Subcutaneous adipose tissue (tissue), 4 donors: ENCODE data around the gene RIMS4. TPM values are rescaled to one million over a fixed set of nuclear protein-coding genes. Genes with fewer than 3 reads are reported as not detected.

Source experiments
- total RNA-seq, 4 donors: library from RNA; depleted of rRNA; stranded (reverse); fragments of >200 nt; gene quantifications; one replicate each; pipeline ENCODE4 v1.1.0, GENCODE V29; 2016
- TF ChIP-seq, protein P1 (sequence below): fragments of 450-650 bp; IDR thresholded peaks from one replicate; pipeline ENCODE4 v1.5.1; 2016; ENCODE audit warnings: low read depth, mild to moderate bottlenecking, control low read depth, antibody characterized with exemption, moderate library complexity

Gene RIMS4
- total RNA-seq, 4 donors from 2014 or later = 0.34 to 0.44 TPM; not detected in 2

DNA sequence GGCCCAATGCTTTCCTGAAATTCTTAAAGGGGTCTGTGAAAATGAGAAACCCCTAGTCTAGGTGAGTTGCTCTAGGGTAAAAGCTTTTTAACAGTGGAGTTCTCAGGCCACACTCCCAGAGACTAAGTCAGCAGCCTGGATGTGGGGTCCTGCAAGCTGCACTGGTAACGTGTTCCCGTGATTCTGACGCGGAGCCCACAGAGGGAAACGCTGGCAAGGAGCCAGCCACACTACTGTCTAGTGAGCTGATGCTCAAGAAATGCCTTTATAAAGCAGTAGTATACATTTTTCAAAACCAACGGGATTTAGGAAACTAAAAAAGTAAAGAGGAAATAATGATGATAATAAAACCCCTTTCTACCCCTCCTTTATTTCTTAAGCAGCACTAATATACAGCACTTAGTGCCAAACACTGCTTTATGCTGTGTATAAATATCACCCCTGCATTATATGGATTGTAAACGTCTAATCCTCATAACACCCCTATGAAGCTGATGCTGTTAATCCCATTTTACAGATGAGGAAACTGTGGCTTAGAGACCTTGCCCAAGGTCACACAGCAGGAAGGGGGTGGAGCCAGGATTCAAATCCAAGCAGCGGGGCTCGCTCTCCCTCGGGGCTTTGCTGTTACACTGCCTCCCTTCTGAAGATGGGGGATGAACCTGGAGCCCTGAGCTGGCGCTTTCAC, 39.7 kb downstream of the RIMS4 start:
- TF ChIP-seq, protein P1, sequence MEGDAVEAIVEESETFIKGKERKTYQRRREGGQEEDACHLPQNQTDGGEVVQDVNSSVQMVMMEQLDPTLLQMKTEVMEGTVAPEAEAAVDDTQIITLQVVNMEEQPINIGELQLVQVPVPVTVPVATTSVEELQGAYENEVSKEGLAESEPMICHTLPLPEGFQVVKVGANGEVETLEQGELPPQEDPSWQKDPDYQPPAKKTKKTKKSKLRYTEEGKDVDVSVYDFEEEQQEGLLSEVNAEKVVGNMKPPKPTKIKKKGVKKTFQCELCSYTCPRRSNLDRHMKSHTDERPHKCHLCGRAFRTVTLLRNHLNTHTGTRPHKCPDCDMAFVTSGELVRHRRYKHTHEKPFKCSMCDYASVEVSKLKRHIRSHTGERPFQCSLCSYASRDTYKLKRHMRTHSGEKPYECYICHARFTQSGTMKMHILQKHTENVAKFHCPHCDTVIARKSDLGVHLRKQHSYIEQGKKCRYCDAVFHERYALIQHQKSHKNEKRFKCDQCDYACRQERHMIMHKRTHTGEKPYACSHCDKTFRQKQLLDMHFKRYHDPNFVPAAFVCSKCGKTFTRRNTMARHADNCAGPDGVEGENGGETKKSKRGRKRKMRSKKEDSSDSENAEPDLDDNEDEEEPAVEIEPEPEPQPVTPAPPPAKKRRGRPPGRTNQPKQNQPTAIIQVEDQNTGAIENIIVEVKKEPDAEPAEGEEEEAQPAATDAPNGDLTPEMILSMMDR = no peak

DNA sequence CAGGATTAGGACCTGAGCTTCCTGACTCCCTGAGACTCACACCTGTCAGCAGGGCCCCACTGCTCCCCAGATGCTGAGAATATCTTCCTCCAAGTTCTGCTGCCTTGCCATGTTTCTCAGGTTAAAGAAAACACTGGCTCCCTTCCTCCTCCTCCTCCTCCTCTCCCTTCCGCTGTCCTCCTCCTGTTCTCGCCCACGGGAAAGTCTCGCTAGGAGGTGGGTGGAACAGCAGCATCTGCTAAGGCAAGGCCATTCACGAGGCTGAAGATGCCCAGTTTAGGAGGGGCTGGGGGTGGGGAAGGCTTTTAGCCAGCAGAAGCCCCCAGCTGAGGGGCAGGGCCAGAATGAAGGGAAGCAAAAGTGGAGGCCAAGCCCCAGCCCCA, 40.9 kb downstream of the RIMS4 start:
- TF ChIP-seq, protein P1 = no peak

DNA sequence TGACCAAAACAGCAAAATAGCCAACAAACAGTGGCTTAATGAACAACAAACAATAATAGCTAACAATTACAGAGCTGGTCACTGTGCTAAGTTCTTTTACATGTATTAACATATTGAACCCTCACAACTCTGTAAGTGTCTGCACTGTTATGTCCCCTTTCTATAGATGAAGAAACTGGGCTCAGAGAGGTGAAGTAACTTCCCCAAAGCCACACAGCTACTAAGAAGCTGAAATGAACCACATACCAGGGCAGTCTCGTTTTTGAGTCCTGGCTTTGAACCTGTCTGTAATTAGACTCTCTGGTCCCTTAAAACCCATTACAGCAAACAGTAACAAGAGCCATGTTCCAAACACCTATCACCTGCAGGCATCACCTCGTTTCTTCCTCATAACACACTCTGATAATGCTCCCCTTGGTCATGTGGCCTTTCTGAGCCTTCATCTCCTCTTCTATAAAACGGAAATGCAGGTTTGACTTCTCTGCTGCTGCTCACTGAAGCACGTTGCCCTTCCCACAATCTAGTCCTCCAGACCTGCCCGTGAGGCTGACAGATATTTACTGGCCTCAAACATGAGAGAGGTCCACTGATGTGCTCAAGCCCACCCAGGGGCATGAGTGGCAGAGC, 41.4 kb downstream of the RIMS4 start:
- TF ChIP-seq, protein P1 = no peak

DNA sequence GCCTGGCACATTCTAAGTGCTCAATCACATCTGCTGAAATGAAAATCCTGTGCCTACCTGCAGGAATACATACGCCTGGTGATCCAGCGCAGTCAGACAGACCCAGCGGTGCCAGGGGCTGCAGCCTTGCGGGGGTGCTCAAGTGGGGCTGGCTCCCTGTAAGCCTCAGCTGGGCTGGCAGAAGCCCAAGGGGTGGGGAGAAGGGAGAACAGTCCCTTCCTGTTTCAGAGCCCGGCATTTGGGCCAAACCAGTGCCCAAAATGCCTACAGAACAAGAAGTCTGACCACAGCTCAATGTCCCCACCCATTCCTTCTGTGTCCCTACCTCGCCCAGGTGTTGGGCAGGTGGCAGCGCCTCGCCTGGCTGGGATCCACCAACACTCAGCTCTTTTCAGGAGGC, 42.1 kb downstream of the RIMS4 start:
- TF ChIP-seq, protein P1 = no peak

DNA sequence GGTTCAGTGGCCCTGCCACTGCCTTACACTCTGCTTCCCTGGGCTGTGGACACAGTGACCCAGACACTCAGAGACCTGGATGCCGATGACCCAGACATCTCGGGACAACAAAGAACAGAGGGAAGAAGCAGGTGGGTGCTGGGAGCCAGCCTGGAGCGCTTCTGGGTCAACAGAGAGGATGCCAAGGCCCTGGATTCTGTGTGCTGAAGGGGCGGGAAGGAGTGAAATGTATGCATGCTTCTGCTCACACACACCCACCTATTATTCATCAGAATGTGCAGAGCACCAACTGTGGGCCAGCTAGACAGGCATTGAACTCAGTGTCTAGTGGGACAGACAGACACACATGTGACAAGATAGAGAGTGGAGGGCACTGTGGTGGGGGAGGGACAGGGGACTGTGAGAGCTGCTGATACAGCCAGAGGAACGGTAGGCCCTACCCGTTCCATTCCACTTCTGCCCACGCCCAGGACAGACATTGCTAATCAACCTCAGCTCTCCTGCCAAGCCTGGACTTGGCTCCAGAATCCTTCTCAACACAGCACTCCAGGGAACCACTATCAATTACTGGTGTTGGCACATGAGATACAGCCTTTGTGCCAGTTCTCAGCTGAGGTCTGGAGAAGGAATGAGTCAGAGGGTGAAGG, 44.5 kb downstream of the RIMS4 start:
- TF ChIP-seq, protein P1 = no peak

DNA sequence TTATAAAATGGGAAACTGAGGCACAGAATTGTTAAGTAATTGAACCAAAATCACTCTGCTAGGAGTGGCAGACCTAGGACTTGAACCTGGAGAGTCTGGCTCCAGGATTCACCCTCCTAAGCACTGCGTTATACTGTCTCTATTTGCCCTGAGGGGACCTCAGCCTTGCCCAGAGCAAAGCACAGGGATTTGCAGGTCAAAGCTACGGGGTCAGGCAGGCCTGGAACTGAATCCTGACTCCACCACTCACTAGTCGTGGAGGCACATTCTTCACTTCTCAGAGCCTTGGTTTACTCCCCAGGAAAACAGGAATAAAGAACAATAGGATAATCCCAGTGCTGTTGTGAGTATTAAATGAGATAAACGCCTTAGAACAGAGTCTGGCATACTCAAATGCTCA, 45.3 kb downstream of the RIMS4 start:
- TF ChIP-seq, protein P1 = no peak

DNA sequence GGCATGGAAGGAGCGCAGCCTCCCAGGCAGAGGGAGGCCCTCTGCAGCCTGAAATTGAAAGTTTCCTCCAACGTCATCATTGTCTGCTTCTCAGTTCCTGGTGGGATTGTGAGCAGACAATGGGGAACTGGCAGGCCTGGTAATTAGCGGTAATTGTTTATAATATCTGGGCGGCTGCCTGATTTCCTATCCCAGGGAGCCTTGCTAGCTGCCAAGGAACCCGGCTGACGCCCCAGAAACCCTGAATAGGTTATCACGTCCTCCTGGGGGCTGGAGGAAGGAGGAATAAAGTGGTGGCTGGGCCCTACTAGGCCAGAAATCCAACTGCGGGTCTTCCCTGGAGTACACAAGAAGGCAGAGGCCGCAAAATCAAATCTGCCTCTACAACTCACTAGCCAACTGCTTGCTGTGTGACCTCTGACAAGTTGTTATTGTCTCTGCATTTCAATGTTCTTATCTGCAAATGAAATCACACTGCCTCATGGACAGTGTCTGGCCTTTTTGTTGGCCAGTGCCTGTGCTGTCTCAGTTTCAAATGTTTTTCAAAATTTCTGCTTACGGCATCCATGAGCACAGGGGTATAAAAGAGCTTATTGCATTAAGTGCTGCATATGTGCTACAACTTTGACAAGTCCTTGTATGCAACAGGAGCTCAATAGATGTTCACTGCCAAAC, 47.7 kb downstream of the RIMS4 start:
- TF ChIP-seq, protein P1 = no peak
